ENCODE results near the gene TUBA3D.

DNA sequence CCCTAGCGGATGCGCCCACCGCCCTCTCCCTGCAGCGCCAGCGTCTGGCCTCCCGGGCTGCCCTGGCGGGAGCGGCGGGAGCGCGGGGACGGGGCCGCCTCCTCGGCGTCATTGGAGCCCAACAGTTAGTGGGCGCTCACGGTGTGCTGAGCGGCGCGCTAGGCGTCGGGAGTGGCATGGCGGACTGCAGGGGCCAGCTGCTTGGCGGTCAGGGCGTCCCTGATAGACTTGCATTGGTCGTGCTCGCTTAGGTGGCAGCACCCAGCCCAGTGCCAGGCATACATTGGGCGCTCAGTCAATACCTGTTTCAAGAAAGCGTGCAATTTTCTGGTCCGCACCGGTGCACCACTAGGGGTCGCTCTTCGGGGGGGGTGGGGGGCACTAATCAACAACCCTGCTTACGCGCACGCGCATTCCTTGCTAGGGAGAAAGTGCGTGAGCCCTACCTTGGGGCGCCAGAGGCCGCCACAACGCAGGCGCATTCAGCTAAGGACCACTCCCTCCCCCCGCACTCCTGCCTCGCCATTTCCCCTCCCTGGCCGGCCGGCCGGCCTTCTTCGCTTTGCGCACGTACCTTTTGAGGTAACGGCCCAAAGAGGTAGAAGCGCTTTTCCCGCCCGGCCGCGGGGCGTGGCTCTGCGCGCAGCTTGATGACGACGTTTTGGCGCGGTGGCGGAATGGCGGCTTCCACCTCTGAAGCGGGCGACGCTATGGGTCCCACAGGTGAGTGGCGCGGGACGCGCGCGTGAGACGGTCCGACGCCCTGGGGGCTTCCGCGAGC is 16.7 kb downstream of the TUBA3D start:
- TF ChIP-seq CTCF (IDR thresholded peaks at IDR 0.05) (peak; percentile 54 to 82 (median 64)), POLR2A (IDR thresholded peaks at IDR 0.05) (peak; percentile 17)
